Right ventricle myocardium superior (tissue), 1 donor: ENCODE data around the gene GLTPD2. TPM values are rescaled to one million over a fixed set of nuclear protein-coding genes. Genes with fewer than 3 reads are reported as not detected.
"Not testable (repeated sequence)": the region's sequence is repeated elsewhere in the genome, so short reads cannot be mapped to it uniquely, and the experiment has no call there.

ENCODE experiments used
- ATAC-seq: fragments of 200-7000 bp; cut with Tn5 transposase; one replicate; pipeline ENCODE4 v1.9.1; 2020; ENCODE audit warnings: mild to moderate bottlenecking; ENCODE audit not compliant: poor library complexity
- DNase-seq: peaks from one replicate; pipeline ENCODE4 v3.0.0-alpha.2; 2020
- intact Hi-C: fragments of 100-400 bp; cut with DNase I; formaldehyde crosslinking; loops from one replicate; pipeline ENCODE4 v1.11.2; 2022
- total RNA-seq: library from RNA; stranded (reverse); fragmentation: NEBNext Ultra II Directional; extraction: Animal tissue kit (Norgen Biotek cat#: 25700); gene quantifications from one replicate; pipeline ENCODE4 v1.2.1, GENCODE V29; 2021
- donor health status: DM: no; HTN: yes; CAD: no; lungs with severe emphysema.

The GLTPD2 gene
- total RNA-seq, 1 donor from 2014 or later, result not detected

- intact Hi-C loops, result no loop called here
- no peak for ATAC-seq
- DNase-seq, result no peak
Measured at GRCh38 chr17:4800462-4801196, 11.9 kb downstream of the GLTPD2 start.

GRCh38 chr17:4802228-4802627 is 13.5 kb downstream of the GLTPD2 start, which contains the start of gene C17orf114:
Gene C17orf114, minus strand, starts transcription at chr17:4802328.
- intact Hi-C loops, result no loop called here
- ATAC-seq, result no peak
- DNase-seq, result no peak

- peak; percentile 45 for DNase-seq
- ATAC-seq, result no peak
- intact Hi-C loops, result no loop called here
Measured at GRCh38 chr17:4806456-4806776, 17.7 kb downstream of the GLTPD2 start.

GRCh38 chr17:4806777-4807604 is 18.2 kb downstream of the GLTPD2 start, which contains the start of gene PLD2:
Gene PLD2, plus strand, starts transcription at chr17:4807152. Its CDS starts 621 bp downstream, at chr17:4807773.
- intact Hi-C loops, result no loop called here
- peak; percentile 94 for DNase-seq
- ATAC-seq, result peak; percentile 98

- intact Hi-C loops, result no loop called here
- DNase-seq (peak; percentile 49), ATAC-seq (peak; percentile 10)
Measured at GRCh38 chr17:4807605-4808377, 19.0 kb downstream of the GLTPD2 start.

- intact Hi-C loops, result no loop called here
- peak; percentile 37 for ATAC-seq
Measured at GRCh38 chr17:4808378-4808767, 19.6 kb downstream of the GLTPD2 start.

GRCh38 chr17:4810696-4811290 is 22.0 kb downstream of the GLTPD2 start:
- ATAC-seq, result no peak
- intact Hi-C loops, result no loop called here
- peak; percentile 57 for DNase-seq

More at GRCh38 chr17:4808378-4808767, 19.6 kb downstream of the GLTPD2 start:
- peak; percentile 83 for DNase-seq

GRCh38 chr17:4811471-4811870 is 22.7 kb downstream of the GLTPD2 start:
- DNase-seq (no peak), ATAC-seq (no peak)
- intact Hi-C loops, result no loop called here

GRCh38 chr17:4812690-4813089 is 23.9 kb downstream of the GLTPD2 start:
- ATAC-seq (peak; percentile 67), DNase-seq (no peak)
- intact Hi-C loops, result no loop called here

- intact Hi-C loops, result no loop called here
- ATAC-seq (no peak), DNase-seq (no peak)
Measured at GRCh38 chr17:4815043-4815675, 26.4 kb downstream of the GLTPD2 start.

- intact Hi-C loops, result no loop called here
- no peak for ATAC-seq
- DNase-seq, result no peak
Measured at GRCh38 chr17:4816826-4817225, 28.1 kb downstream of the GLTPD2 start.

GRCh38 chr17:4818276-4818675 is 29.5 kb downstream of the GLTPD2 start:
- ATAC-seq, result no peak
- intact Hi-C loops, result no loop called here
- DNase-seq, result no peak

GRCh38 chr17:4822835-4823234 is 34.1 kb downstream of the GLTPD2 start:
- ATAC-seq (no peak), DNase-seq (no peak)
- intact Hi-C loops, result no loop called here

- ATAC-seq (no peak), DNase-seq (no peak)
- intact Hi-C loops, result no loop called here
Measured at GRCh38 chr17:4823373-4824089, 34.8 kb downstream of the GLTPD2 start.

- ATAC-seq, result no peak
- intact Hi-C loops, result no loop called here
- no peak for DNase-seq
Measured at GRCh38 chr17:4827399-4827798, 38.6 kb downstream of the GLTPD2 start.

GRCh38 chr17:4832829-4833177 is 44.0 kb downstream of the GLTPD2 start:
- ATAC-seq, DNase-seq: not testable (repeated sequence)
- intact Hi-C loops, result loop anchor here (10.0 kb wide), 1 partner anchor 52 kb away; no protein-coding TSS in a partner anchor

- DNase-seq (peak; percentile 93), ATAC-seq (peak; percentile 97)
- intact Hi-C loops, result loop anchor here (10.0 kb wide), 1 partner anchor 51 kb away; no protein-coding TSS in a partner anchor
Measured at GRCh38 chr17:4833178-4833940, 44.6 kb downstream of the GLTPD2 start, which contains the start of gene MINK1. Gene MINK1, plus strand, starts transcription at chr17:4833340. Its CDS starts 244 bp downstream, at chr17:4833584.
